ENCODE measurements around the gene XKR3.

Gene XKR3

GRCh38 chr22:16815073-16815472, 10.1 kb downstream of the XKR3 start:
- Histone ChIP-seq H3K27me3 (ENCODE audit: insufficient read depth, poor library complexity, severe bottlenecking) (no peaks in the 10 kb centered on the region), H3K4me3 (replicated peaks; ENCODE audit: insufficient read depth, low read length) (no peak overlapping the region), H3K27ac (replicated peaks) (no peak overlapping the region)
- DNase-seq (ENCODE audit: low read depth in 1 of 2, low spot score in 1 of 2), result no peak
- TF ChIP-seq CTCF (IDR thresholded peaks at IDR 0.05; ENCODE audit: insufficient read depth, low read length) (no peak), GABPA (IDR thresholded peaks at IDR 0.05; ENCODE audit: low read depth) (no peak), SPI1 (IDR thresholded peaks at IDR 0.05; ENCODE audit: borderline replicate concordance, low read depth) (no peak), POLR2AphosphoS5 (IDR thresholded peaks at IDR 0.05; ENCODE audit: low read depth) (no peak), REST (IDR thresholded peaks at IDR 0.05; ENCODE audit: insufficient replicate concordance, low read depth) (no peak)

- H3K4me3 ChIP-seq (replicated peaks; ENCODE audit: insufficient read depth, low read length), result no peak overlapping the region
- TF ChIP-seq CTCF (IDR thresholded peaks at IDR 0.05; ENCODE audit: insufficient read depth, low read length) (no peak), GABPA (IDR thresholded peaks at IDR 0.05; ENCODE audit: low read depth) (no peak), REST (IDR thresholded peaks at IDR 0.05; ENCODE audit: insufficient replicate concordance, low read depth) (no peak)
- DNase-seq (ENCODE audit: low read depth in 1 of 2, low spot score in 1 of 2), result no peak
- H3K27ac ChIP-seq (replicated peaks), result no peak overlapping the region
- no peaks in the 10 kb centered on the region for H3K27me3 ChIP-seq (ENCODE audit: insufficient read depth, poor library complexity, severe bottlenecking)
Observed at GRCh38 chr22:16810188-16810802, 14.9 kb downstream of the XKR3 start.

GRCh38 chr22:16808744-16809143, 16.5 kb downstream of the XKR3 start:
- Histone ChIP-seq H3K27ac (replicated peaks) (no peak overlapping the region), H3K27me3 (ENCODE audit: insufficient read depth, poor library complexity, severe bottlenecking) (no peaks in the 10 kb centered on the region), H3K4me3 (replicated peaks; ENCODE audit: insufficient read depth, low read length) (no peak overlapping the region)
- TF ChIP-seq SPI1 (IDR thresholded peaks at IDR 0.05; ENCODE audit: borderline replicate concordance, low read depth) (no peak), REST (IDR thresholded peaks at IDR 0.05; ENCODE audit: insufficient replicate concordance, low read depth) (no peak), POLR2AphosphoS5 (IDR thresholded peaks at IDR 0.05; ENCODE audit: low read depth) (no peak), GABPA (IDR thresholded peaks at IDR 0.05; ENCODE audit: low read depth) (no peak), CTCF (IDR thresholded peaks at IDR 0.05; ENCODE audit: insufficient read depth, low read length) (no peak)
- no peak for DNase-seq (ENCODE audit: low read depth in 1 of 2, low spot score in 1 of 2)
